ENCODE measurements around the gene LIPT2. TPM values are rescaled to one million over a fixed set of nuclear protein-coding genes. Genes with fewer than 3 reads are reported as not detected.

LIPT2 gene
- total RNA-seq, 1 experiment from 2014 or later: 8.0 TPM

DNA sequence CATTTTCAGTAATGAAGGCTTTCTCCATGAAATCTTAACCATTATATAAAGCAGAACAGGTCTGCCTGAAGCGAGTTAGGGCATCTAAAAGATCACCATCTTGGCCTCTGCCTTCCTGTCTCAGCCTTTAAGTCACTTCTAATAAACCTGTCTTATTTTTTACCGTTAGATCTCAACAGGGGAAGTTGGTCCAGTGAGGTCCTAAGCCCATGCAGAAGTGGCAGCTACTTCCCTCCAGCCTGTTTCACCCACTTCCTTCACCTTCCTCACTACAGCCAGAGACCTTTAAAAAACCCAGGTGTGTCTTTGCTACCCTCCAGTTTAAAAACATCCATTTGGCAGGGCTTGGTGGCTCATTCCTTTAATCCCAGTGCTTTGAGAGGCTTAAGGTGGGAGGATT, 14.1 kb upstream of the LIPT2 start:
- DNase-seq (ENCODE audit: low read depth): no peak
- in situ Hi-C loops (cut with HindIII; ENCODE audit: low pct_unique_long_range_greater_than_20kb, low sequenced_read_pairs): no loop called here

- in situ Hi-C loops (cut with HindIII; ENCODE audit: low pct_unique_long_range_greater_than_20kb, low sequenced_read_pairs): no loop called here
- no peak for DNase-seq (ENCODE audit: low read depth)
Observed at GRCh38 chr11:74506823-74507222, 13.3 kb upstream of the LIPT2 start.

DNA sequence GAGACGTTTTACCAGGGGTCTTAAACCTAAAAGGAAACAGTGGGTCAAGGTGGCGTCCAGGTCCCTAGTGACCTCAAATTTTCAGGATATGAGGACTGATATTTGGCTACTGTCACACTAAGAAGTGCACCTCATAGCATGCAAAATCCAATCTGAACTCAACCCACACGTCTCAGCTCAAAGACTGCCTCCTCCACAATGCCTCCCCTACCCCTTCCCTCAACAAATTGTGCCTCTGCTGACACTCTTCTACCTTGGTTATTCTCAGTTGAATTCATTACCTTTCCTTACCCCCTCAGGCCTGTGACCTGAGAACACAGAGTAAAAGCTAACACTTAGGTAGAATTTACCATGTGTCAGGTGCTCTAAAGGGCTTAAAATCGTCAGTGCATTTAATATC, 12.4 kb upstream of the LIPT2 start:
- in situ Hi-C loops (cut with HindIII; ENCODE audit: low pct_unique_long_range_greater_than_20kb, low sequenced_read_pairs): no loop called here
- DNase-seq (ENCODE audit: low read depth): no peak

- DNase-seq (ENCODE audit: low read depth): no peak
- in situ Hi-C loops (cut with HindIII; ENCODE audit: low pct_unique_long_range_greater_than_20kb, low sequenced_read_pairs): no loop called here
Observed at GRCh38 chr11:74504100-74504691, 10.7 kb upstream of the LIPT2 start.

GRCh38 chr11:74494916-74495315, 1.4 kb upstream of the LIPT2 start:
- in situ Hi-C loops (cut with HindIII; ENCODE audit: low pct_unique_long_range_greater_than_20kb, low sequenced_read_pairs): no loop called here
- no peak for DNase-seq (ENCODE audit: low read depth)

- in situ Hi-C loops (cut with HindIII; ENCODE audit: low pct_unique_long_range_greater_than_20kb, low sequenced_read_pairs): no loop called here
- no peak for DNase-seq (ENCODE audit: low read depth)
Observed at GRCh38 chr11:74493791-74494630, 487 bp upstream of the LIPT2 start.

GRCh38 chr11:74492084-74492483, 1.4 kb downstream of the LIPT2 start:
- in situ Hi-C loops (cut with HindIII; ENCODE audit: low pct_unique_long_range_greater_than_20kb, low sequenced_read_pairs): no loop called here
- DNase-seq (ENCODE audit: low read depth): no peak

- in situ Hi-C loops (cut with HindIII; ENCODE audit: low pct_unique_long_range_greater_than_20kb, low sequenced_read_pairs): no loop called here
- DNase-seq (ENCODE audit: low read depth): no peak
Observed at GRCh38 chr11:74490941-74491340, 2.6 kb downstream of the LIPT2 start.

- in situ Hi-C loops (cut with HindIII; ENCODE audit: low pct_unique_long_range_greater_than_20kb, low sequenced_read_pairs): no loop called here
- no peak for DNase-seq (ENCODE audit: low read depth)
Observed at GRCh38 chr11:74487875-74488274, 5.6 kb downstream of the LIPT2 start.

DNA sequence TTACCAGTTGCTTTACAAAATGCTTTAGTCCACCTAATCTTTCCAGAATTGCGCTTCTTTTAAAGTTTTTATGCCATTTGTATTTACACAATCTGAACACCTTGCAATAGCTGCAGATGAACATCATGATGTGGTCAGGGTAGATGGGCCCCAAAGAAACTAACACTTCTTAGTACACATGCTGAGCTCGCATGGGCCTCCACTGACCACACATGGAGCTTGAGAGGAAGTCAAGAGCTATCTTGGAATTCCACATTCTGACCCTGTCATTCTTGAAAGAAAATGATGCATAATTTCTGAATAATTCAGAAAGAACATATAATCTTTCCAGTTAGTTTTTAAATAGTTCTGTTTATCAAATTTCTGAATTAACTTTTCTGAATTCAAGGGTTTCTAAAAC, 7.7 kb downstream of the LIPT2 start:
- in situ Hi-C loops (cut with HindIII; ENCODE audit: low pct_unique_long_range_greater_than_20kb, low sequenced_read_pairs): no loop called here
- DNase-seq (ENCODE audit: low read depth): no peak

DNA sequence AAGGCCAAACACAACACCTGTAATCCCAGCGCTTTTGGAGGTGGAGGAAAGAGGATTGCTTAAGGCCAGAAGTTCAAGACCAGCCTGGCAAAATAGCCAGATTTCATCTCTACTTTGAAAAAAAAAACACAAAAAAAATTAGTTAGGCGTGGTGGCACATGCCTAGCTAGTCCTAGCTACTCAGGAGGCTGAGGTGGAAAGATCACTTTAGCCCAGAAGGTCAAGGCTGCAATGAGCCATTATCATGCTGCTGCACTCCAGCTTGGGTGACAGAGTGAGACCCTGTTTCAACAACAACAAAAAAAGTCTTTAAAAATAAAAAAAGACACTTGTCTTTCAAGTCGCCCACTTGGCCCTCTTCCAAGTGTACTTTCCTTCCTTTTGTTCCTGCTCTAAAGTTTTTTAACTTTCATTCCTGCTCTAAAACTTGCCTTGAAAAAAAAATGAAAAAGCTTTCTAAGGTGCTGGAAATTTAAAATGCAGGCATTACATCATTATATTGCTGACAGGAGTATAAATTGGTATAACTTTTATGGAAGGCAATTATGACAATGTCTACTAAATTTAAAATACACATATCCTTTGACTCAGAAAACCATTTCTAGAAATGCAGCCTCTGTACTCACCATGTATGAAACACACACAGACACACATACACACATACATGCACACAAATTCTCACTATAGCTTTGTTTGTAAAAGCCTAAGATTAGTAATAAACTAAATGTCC, 12.7 kb downstream of the LIPT2 start:
- in situ Hi-C loops (cut with HindIII; ENCODE audit: low pct_unique_long_range_greater_than_20kb, low sequenced_read_pairs): no loop called here
- no peak for DNase-seq (ENCODE audit: low read depth)

- DNase-seq (ENCODE audit: low read depth): no peak
- in situ Hi-C loops (cut with HindIII; ENCODE audit: low pct_unique_long_range_greater_than_20kb, low sequenced_read_pairs): no loop called here
Observed at GRCh38 chr11:74479732-74480123, 13.8 kb downstream of the LIPT2 start.

DNA sequence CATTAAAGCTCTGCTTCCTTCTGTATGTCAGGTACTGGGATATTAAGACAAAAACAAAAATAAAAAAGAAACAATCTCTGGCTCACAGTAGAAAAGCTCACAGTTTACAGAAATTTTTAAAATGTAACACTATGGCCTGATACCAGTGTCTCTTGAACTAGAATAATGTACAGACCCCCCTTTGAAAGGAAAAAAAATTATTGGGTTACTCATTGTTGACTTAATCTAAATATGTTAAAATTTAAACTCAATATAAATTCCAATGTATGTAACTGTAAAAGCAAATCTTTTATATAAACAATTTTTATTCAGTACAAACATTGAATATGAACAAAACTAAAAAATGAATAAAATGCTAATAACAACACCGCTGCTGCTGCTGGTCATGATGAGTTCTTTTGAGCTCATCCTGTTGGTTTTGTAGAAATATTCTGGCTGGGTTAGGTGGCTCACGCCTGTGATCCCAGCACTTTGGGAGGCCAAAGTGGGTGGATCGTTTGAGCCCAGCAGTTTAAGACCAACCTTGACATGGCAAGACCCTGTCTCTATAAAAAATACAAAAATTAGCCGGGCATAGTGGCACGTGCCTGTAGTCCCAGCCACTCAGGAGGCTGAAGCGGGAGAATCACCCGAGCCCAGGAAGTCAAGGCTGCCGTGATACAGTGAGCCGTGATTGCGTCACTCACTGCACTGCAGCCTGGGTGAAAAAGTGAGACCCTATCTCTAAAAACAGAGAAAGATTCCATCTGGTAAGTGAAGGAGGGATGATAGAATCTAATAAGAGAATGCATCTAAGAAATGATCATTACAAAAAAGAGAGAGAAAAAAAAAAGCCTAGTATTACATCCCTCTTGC, 14.4 kb downstream of the LIPT2 start:
- DNase-seq (ENCODE audit: low read depth): no peak
- in situ Hi-C loops (cut with HindIII; ENCODE audit: low pct_unique_long_range_greater_than_20kb, low sequenced_read_pairs): no loop called here

GRCh38 chr11:74476536-74476935, 17.0 kb downstream of the LIPT2 start:
- DNase-seq (ENCODE audit: low read depth): no peak
- in situ Hi-C loops (cut with HindIII; ENCODE audit: low pct_unique_long_range_greater_than_20kb, low sequenced_read_pairs): no loop called here

DNA sequence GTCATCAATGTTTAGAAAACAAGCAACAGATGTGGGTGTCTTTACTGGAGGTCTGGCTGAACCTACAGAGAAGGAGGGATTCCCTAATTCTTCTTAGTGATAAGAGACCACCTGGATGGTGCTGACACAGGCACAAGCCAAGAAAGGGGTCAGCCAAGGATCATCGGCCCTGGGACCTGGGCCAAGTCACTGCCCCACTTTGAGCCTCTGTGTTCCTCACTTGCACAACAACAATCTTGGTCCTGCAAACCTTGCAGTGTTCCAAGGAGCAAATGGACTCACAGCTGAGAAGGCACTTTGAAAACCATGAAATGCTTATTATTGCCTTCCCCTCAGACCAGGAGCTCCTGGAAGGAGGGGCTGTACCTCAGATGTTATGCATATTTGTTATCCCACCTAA, 19.2 kb downstream of the LIPT2 start:
- in situ Hi-C loops (cut with HindIII; ENCODE audit: low pct_unique_long_range_greater_than_20kb, low sequenced_read_pairs): loop anchor here (25.0 kb wide), 1 partner anchor 88 kb away; no protein-coding TSS in a partner anchor
- DNase-seq (ENCODE audit: low read depth): no peak

DNA sequence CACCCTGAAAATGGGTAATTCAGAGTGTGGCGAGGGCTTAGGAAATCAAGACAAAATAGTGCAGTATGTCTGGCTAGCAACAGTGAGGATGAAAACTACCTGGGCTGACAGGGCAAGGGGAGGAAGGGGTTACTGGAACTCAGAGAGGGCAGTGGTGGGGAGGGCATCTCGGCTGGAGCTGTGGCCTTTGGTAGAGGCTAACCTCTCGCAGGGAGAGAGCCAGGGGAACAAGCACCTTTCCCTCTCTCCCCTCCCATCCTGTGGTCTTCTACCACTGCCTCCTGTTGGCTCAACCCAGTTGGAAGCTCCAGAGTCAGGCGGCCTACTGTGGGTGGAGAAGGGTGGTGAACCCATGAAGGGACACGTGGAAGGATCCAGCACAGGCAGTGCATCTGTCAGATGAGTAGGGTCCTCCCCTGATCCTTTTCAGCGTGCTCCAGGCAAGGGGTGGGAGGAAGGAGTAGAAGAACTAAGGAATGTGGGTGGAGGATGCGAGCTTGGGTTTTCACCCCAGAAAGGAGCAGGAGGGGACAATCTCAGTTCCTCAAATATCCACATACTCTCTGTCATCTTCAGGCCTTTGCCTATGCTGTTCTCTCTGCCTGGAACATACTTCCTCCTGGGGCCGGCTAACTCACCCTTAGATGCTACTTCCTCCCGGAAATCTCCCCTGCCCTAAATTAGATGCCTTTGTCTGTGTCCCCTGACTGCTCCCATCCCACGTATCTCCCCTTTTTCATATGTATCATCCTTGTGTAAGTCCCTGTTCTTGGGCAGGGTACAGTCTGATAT, 19.9 kb downstream of the LIPT2 start:
- in situ Hi-C loops (cut with HindIII; ENCODE audit: low pct_unique_long_range_greater_than_20kb, low sequenced_read_pairs): loop anchor here (25.0 kb wide), 1 partner anchor 89 kb away; no protein-coding TSS in a partner anchor
- no peak for DNase-seq (ENCODE audit: low read depth)

DNA sequence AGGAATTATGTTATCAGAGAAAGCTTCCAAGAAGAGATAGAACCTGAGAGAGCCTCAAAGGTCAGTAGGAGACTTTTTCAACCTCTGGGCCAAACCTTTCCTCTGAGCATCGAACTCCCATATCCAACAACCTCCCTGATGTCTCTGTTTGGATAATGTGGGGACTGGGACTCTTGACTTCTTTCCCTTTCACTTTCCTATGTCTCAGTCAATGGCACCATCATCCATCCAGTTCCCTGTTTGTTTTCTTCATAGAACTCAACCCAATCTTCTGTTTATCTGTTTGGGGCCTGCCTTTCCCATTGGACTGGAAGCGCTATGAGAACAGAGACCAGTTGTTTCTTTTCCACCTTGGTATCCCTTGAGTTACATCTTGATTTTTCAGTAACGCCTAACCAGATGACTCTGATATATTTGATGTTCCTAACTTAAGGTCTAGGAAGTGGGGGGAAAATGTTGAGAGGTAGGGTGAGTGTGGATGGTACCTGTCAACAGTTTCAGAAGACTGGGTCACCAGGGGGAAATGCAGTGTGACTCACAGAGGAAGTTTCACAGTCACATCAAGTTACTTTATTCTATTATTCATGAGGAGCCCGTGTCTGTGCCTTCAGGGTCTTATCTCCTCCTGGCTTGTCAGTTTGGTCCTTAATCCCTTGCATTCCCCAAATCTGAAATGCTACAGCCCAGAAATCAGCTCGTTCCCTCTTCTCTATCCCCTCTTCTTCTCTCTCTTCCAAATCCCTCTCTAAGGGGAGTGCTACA, 21.7 kb downstream of the LIPT2 start:
- in situ Hi-C loops (cut with HindIII; ENCODE audit: low pct_unique_long_range_greater_than_20kb, low sequenced_read_pairs): loop anchor here (25.0 kb wide), 1 partner anchor 90 kb away; no protein-coding TSS in a partner anchor
- DNase-seq (ENCODE audit: low read depth): no peak
